Activated T-helper 9 cell treated with anti-CD3 and anti-CD28 coated beads, Interleukin-2, amount 50 U/mL, for 16 hours (primary cell): ENCODE results near the gene HNRNPUL1.
A peak's percentile ranks its signal among the peaks of the same experiment; 100 is the strongest.
"Not testable (repeated sequence)": the region's sequence is repeated elsewhere in the genome, so short reads cannot be mapped to it uniquely, and the experiment has no call there.

Source experiments
- DNase-seq: peaks from one replicate; pipeline ENCODE4 v3.0.0-alpha.2; 2020; ENCODE audit warnings: low read depth

The HNRNPUL1 gene

DNA sequence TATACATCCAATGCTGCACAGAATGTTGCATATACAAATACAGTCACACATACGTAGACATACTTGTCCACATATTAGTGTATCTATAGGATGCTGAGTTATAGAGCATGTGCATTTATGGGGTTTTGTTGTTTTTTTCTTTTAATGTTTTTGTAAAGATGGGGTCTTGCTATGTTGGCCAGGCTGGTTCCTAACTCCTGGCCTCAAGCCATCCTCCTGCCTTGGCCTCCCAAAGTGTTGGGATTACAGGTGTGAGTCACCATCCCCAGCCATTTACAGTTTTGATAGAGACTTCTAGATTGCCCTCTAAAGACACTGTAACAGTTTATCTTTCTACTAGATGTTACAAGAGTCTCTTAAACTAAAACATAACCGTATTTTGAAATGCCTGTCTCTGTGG lies 14.3 kb downstream of the HNRNPUL1 start:
- DNase-seq, result no peak

DNA sequence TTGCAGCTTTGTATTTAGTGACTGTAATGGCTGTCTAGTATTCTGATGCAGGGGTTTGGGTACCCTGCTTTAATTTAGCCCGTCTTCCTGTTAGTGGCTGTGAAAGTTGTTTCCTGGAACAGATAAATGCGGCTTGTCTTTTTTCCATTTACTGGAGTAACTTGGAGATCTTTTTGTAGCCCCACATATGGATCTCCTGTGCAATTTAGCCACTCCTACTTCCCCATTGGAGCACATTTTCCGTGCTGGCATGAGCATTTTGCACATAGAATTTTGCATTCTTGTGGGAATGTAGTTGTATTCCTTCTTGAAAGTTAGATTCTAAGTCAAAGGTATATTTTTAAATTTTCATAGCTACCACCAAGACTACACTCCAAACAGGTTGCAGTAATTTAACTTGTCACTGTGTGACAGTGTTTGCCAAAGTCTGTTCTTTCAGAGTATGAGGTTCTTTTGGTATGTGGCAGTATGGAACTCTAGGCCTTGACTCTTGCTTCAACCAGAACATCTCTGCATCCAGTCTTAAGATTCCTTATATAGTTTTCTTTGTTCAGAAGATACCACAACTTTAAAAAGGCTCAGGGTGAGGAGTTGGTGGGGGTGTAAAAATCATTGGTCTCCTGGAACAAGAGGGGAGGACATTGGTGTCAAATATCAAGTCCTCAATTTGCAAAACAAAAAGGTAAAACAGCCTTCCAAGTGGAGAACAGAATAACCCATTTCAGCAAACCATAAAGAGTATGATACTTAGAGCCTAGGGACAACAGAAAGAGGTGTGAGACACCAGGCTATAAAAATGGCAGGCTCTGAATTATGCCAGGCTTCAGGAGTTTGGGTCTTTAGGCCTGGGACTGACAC lies 24.7 kb downstream of the HNRNPUL1 start:
- DNase-seq, result no peak

DNA sequence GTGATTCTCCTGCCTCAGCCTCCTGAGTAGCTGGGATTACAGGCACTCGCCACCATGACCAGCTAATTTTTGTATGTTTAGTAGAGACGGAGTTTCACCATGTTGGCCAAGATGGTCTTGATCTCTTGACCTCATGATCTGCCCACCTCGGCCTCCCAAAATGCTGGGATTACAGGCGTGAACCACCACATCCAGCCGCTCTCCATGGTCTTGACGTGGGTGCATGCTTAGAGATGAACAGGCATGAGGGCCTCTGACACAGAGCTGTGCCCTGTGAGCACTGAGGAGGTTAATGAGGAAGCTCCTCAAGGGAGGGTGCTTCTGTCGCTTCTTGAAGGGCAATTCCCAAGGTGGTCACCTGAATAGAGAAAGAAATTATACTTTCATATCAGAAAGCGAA lies 25.6 kb downstream of the HNRNPUL1 start:
- DNase-seq, result not testable (repeated sequence)

DNA sequence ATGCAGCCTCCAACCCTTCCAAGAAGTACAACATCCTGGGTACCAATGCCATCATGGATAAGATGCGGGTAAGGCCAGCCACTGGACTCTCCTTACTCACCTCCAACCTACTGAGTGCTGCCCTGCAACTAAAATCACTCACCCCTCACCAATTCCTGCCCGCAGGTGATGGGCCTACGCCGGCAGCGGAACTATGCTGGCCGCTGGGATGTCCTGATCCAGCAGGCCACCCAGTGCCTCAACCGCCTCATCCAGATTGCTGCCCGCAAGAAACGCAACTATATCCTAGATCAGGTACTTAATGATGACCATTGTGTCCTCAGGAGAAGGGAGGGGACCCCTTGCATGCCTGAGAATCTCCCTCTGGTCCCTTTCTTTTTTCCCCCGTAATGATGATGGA lies 30.2 kb downstream of the HNRNPUL1 start:
- no peak for DNase-seq

DNA sequence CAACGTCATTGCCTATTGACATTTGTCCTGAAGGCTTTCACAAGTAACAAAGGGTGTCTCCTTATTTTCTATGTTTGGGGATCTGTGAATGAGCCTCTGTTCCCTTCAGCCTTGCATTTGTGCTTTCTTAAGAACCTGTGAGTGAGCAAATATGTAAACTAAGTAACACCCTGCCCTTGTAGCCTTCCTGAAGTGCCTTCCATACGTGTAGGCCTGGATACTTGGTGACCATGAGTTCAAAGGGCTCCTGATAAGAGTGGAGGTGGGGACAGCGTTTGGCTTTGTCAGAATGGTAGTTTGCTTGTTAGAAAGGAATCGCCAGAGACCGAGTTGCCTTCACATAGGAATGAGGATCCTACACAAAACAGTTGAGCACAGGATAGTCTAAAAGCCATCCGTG lies 31.3 kb downstream of the HNRNPUL1 start:
- DNase-seq, result no peak

DNA sequence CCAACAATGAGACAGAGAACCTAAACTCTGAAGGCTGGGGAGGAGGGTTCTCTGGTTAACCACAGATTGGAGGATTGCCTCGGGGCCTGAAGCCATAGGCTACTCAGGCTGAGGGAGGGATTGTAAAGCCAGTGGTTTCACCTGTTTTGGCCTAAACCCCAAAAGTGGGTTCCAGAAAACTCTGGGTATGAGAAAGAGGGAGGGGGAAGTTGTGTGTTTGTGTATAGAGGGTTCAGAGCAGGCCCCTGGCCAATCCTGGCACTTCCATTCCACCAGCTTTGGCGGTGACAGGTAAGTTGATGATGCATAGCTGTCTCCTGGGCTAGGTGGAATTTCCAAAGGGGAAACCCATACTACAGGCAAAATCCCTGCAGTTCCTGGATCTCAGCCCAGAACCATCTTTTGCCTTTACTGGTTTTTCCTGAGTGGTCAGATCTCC lies 32.3 kb downstream of the HNRNPUL1 start:
- no peak for DNase-seq

DNA sequence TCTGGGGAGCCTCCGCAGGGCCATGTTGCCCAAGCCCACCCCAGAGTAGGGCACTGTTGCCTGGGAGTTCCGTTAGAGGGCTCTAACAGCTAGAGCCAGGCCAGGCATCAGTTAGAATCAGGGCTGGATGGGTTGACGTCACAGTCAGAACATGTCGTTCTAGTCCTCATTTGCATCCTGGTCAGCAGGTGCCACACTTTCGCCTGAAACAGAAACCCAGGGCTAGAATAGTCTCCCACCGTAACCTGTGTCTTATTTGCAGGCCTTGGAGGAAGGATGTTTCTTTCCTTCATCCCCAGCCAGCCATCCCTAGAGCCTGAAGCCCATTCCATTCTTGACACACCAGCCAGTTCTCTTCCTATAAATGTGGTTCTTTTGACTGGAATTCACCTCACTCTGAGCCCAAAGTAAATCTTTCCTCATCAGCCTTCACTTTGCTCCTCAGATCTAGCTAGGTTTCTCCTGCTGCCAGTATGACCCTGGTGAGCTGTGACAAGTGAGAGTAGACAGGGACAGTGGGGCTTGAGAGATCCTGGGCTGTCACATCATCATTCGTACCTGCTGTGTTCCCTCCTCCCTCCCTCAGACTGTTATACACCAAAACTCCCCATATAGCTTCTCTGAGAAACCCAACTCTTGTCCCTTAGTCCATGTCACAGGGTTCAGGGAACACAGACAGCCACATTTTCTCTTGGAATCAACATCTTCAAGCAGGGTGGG lies 33.6 kb downstream of the HNRNPUL1 start:
- DNase-seq, result no peak

DNA sequence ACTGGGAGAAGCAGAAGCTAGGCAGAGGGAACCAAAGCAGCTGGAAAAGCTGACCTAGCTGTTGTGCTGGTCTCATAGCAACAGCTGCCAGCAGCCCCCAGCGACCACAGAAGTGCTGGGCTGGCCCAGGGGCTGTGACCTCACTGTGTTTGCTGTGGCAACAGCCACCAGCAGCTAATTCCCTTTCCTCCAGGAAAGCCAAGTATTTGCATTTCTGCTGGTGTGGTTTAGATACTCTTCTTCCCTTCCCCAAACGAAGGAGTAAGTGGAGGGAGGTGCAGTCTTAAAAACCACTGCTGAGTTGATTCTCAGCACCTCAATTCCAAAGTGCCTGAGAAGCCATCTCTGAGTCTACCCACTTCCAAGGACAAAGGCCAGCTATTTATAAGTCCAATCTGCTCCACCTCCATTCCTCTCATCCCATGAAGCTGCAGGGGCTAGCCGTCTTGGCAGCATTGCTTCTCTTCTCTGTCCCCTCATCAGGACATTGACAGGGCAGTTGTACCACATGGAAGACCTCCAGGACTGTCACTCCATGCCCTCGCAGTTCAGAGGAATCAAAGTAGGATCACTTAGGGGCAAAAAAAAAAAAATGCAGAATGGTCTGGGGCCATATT lies 34.3 kb downstream of the HNRNPUL1 start:
- DNase-seq, result peak; percentile 34

DNA sequence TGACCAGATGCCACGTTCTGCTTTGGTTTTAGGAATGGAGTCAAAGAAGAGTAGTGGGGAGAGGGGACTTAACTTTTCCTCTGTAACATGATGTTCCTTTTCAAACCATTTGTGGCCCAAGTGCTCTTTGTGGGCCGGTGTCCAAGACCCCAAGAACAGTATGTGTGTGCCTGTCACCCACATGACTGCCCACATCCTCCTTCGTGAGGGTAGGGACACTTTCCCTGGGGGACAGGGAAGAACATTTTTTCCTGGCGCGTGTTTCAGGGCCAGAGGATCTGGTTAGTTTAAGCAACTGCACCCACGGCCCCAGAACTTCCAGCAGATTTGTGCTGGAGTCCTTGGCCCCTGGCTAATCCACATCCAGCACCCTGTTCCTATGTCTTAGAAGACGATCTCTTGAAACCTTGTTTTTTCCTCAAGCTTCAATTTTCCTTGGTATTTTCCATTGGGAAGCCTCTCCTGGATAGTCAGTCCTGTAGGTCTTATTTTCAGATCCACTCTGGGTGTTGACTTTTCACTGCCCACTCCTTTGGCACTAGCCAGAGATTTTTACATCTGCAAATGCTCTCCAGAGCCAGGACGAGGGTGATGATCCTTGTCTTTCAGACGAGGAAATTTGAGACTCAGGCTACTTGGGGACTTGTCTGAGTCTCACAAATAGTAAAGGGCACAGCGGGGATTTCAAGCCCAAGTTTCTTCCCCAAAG lies 35.0 kb downstream of the HNRNPUL1 start:
- no peak for DNase-seq

DNA sequence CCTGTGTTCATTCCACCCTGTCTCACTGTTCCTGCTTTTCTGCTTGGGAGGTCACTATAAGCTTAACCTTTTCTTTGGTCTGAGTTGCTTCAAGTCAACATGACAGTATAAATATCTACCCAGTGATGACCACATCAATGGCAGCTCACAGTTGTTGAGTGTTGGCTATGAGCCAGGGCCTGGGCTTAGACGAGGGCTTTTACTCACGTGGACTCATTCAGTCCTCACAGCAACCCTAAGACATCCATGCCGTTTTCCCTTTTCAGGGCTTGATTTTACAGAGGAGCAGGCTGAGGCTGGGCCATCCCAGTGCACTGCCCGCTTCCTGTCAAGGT lies 35.5 kb downstream of the HNRNPUL1 start:
- peak; percentile 33 for DNase-seq

DNA sequence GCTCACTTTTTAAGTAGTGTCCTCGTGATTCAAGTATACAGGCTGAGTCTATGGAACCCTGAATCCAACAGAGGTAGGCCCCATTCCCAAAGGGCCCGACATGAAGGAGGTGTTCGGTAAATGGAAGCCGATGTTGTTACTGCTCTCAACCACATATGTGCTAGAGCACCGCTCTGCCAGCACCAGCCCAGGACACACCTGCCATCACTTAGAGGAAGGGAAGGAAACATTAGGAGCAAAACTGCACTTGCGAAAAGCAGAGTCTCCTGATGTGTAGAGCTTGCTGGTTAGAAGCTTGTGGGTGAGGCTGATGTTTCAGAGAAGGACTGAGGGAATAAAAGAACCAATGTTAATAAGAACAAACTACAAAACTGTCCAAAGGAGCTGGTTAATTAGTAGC lies 36.4 kb downstream of the HNRNPUL1 start:
- DNase-seq, result no peak

DNA sequence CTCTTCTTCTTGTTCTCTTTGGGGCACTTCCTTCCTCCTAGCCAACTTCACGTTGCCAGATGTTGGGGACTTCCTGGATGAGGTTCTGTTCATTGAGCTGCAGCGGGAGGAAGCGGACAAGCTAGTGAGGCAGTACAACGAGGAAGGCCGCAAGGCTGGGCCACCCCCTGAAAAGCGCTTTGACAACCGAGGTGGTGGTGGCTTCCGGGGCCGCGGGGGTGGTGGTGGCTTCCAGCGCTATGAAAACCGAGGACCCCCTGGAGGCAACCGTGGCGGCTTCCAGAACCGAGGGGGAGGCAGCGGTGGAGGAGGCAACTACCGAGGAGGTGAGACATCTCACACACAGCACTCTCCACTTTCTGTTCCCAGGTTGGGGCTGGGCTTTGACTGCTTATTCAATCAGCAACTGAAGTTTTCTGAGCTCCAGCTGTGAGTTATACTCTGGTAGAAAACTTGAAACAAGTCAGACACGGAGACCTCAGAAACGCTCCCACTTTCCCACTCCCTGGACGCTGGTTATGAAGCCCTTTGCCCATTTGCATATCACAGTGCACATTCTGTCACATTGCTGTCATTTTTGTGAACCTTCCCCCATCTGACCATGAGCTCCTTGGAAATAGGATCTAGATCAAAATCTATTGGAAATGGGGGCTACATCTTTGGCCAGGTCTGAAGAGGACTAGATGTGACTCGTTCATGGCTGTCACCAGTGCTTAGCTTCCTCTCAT lies 38.6 kb downstream of the HNRNPUL1 start:
- peak; percentile 64 for DNase-seq

DNA sequence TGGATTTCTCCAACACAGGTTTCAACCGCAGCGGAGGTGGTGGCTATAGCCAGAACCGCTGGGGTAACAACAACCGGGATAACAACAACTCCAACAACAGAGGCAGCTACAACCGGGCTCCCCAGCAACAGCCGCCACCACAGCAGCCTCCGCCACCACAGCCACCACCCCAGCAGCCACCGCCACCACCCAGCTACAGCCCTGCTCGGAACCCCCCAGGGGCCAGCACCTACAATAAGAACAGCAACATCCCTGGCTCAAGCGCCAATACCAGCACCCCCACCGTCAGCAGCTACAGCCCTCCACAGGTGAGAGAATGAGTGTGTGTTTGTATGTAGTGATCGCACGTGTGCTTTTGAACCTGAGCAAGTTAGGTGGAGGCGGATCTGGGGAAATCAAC lies 39.8 kb downstream of the HNRNPUL1 start:
- no peak for DNase-seq

DNA sequence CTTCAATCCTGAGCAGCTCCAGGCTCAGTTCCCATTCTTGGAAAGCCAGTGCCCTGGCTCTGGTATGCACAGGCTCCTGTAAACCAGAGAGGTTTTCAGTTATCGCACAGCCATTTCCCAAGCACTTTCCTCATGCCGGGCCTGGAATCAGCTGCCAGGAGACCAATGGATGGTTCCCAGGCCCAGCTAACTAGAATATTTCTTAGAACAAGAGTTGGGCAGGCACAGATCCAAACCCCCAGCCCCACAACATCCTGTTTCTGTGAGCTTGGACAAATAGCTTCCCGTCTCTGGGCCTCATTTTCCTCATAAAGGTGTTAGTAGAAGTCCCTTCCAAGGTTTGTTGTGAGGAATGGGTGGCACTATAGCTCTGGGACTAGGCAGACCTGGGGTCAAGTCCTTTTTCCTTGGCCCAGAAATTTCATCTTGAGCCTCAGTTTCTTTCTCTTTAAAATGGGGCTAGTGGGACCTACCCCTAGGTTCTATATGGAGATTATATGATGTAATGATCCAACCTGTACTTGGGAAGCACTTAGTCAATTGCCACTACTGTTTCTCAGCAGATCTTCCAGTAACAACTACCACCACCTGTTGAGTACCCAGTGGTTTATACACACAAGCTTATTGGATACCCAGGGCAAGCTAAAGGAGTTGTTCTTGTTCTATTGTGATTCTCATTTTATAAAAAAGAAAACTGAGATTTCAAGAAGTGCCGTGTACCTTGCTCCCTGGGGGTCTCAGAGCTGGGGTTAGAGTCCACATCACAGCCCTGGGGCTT lies 40.7 kb downstream of the HNRNPUL1 start:
- no peak for DNase-seq

DNA sequence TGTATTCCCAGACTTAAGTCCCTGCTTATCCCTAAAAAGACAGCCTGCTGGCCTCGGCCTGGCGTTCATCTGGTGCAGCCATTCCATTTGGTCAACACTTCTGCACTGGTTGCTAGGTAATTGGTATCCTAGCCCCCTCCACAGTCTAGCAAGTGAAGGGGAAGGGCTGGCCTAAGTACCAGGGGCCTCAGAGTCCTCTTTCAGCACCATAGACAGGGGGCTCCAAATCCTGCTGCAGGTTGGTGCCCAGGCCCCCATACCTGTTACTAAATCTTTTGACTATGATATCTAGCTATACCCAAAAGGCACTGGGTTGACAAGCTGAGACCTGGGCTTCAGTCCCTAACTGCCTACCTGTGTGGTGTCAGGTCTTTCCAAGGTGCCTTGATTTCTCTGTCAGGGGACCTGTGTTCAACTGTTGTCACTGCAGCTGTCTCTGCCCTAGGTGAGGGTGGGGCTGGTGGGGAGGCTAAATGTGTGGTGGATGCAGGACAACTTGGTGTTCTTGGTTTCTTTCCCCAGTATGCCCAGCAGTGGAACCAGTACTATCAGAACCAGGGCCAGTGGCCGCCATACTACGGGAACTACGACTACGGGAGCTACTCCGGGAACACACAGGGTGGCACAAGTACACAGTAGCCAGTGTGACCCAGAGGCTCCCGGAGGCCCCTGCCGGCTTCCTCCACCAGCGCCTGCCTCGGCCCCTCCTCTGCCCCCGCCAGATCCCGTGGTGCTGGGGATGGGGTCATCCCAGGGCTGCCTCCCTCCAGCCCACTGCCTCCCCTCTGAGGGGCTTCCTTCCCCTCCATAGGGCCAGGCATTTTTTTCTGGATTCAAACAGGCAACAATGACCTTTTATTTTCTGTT lies 42.0 kb downstream of the HNRNPUL1 start:
- no peak for DNase-seq

DNA sequence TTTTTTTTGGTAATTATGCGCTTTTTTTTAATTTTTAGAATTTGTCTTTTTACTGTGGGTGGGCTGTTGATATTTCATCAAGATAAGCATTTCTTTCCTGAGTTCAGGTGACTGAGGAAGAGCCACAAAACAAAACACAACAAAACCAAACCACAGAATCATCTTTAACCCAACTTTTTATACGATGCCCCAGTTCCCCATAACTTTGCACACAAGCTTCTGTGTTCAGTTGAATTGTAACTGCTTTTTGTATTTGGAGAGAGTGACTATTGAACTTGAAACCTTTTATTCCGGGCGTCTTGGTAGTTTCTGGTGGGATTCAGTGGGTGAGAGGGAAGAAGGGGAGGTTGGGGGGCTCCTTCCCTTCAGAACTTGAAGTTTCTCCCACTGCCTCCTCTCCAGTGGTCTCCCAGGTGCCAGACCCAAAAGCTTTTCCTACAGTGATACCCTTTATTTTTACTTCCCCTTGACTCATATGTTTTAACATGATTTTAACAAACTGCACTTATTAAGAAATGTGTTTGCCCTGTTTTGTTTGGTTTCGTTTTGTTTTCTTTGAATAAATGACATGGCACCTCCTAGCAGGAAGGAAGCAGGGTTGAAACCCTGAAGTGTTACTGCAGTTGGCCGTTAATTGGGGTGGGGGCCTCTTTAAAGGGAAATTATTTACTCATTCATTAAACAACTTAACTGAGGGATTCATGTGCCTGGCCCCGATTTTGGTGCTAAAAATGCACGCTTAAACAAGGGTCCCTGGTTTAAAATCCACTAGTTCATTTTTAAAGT lies 43.1 kb downstream of the HNRNPUL1 start:
- DNase-seq, result no peak

DNA sequence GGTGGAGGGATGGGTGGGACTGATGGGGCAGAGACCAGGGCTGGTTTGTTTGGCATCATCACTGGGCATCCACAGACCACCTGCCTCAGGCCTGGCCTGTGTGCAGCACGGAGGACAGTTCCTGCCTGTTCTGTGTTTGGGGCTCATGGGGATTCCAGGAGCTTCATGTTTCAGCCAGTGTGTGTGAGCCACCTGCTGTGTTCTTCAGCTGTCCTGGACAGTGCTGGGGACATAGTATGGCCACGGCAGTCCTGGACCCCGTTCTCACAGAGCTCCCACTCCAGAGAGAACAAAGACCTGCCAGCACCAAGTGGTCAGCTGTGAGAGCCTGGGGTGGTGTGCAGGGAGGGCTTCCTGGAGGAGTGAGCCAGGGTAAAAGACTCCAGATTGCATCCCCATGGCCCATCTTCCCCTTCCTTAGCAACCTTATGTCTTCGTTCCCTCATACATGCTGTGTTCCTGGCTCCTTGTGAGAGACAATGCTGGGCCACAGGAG lies 43.8 kb downstream of the HNRNPUL1 start:
- no peak for DNase-seq

DNA sequence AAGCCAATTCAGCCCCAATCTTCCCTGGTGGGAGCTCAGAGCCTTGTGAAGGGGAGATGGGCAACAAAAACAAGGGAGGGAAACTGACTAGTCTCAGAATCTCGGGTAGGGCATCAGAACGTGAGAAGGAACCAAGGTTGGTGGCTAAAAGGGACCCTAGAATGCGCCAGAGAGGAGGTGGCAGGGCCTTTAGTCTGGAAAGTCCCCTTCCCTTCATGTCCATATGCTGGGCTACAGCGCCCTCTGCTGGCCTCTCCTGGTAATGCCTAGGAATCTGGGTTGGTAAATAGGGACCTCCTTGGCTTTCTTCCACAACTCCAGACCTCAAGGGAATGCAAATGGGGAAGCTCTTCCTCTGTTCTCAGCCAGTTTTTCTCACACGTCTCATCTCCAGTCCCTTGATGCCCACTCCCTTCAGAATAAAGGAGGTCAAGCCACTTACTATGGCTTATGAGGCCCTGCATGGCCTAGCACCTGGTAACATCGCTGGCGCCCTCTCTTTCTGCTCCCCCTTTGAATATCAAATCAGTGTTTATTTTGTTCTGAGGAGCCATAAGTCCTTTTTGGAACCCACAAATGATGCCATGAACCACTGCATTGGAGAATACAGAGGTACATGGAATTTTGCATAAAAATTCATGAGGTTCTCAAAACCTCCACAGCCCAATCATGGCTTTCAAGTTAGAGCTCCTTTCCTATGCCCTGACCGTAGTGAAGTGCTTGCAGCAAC lies 44.4 kb downstream of the HNRNPUL1 start:
- DNase-seq, result peak; percentile 89
